Measurements from ENCODE around the gene MEIS2.

MEIS2 gene

GRCh38 chr15:37100109-37100965 is at the start of gene MEIS2:
Gene MEIS2, minus strand, starts transcription at chr15:37100549. Its CDS starts 1,083 bp downstream, at chr15:37099466.
- DNase-seq (ENCODE audit: low read depth in 2 of 2), result no peak

GRCh38 chr15:37149146-37149545 is 48.8 kb upstream of the MEIS2 start:
- DNase-seq (ENCODE audit: low read depth in 2 of 2), result no peak

- DNase-seq (ENCODE audit: low read depth in 2 of 2), result no peak
These were observed 48.4 kb upstream of the MEIS2 start for GRCh38 chr15:37148714-37149113.

GRCh38 chr15:37143351-37143750 is 43.0 kb upstream of the MEIS2 start:
- no peak for DNase-seq (ENCODE audit: low read depth in 2 of 2)

- DNase-seq (ENCODE audit: low read depth in 2 of 2), result no peak
These were observed 42.0 kb upstream of the MEIS2 start for GRCh38 chr15:37142371-37142770.

- DNase-seq (ENCODE audit: low read depth in 2 of 2), result no peak
These were observed 40.2 kb upstream of the MEIS2 start for GRCh38 chr15:37140531-37141058.

GRCh38 chr15:37138591-37139215 is 38.4 kb upstream of the MEIS2 start:
- DNase-seq (ENCODE audit: low read depth in 2 of 2), result no peak

GRCh38 chr15:37137221-37137620 is 36.9 kb upstream of the MEIS2 start:
- no peak for DNase-seq (ENCODE audit: low read depth in 2 of 2)

GRCh38 chr15:37136666-37137065 is 36.3 kb upstream of the MEIS2 start:
- DNase-seq (ENCODE audit: low read depth in 2 of 2), result no peak

GRCh38 chr15:37135225-37135624 is 34.9 kb upstream of the MEIS2 start:
- DNase-seq (ENCODE audit: low read depth in 2 of 2), result no peak

- DNase-seq (ENCODE audit: low read depth in 2 of 2), result no peak
These were observed 34.4 kb upstream of the MEIS2 start for GRCh38 chr15:37134699-37135131.

GRCh38 chr15:37134244-37134643 is 33.9 kb upstream of the MEIS2 start:
- DNase-seq (ENCODE audit: low read depth in 2 of 2), result no peak

- no peak for DNase-seq (ENCODE audit: low read depth in 2 of 2)
These were observed 33.3 kb upstream of the MEIS2 start for GRCh38 chr15:37133602-37134001.

- DNase-seq (ENCODE audit: low read depth in 2 of 2), result no peak
These were observed 32.6 kb upstream of the MEIS2 start for GRCh38 chr15:37132826-37133417.

- no peak for DNase-seq (ENCODE audit: low read depth in 2 of 2)
These were observed 31.3 kb upstream of the MEIS2 start for GRCh38 chr15:37131621-37132020.

GRCh38 chr15:37130356-37130755 is 30.0 kb upstream of the MEIS2 start:
- no peak for DNase-seq (ENCODE audit: low read depth in 2 of 2)

- DNase-seq (ENCODE audit: low read depth in 2 of 2), result no peak
These were observed 24.8 kb upstream of the MEIS2 start for GRCh38 chr15:37125143-37125542.

GRCh38 chr15:37124331-37124730 is 24.0 kb upstream of the MEIS2 start:
- no peak for DNase-seq (ENCODE audit: low read depth in 2 of 2)

- DNase-seq (ENCODE audit: low read depth in 2 of 2), result no peak
These were observed 22.4 kb upstream of the MEIS2 start for GRCh38 chr15:37122703-37123102.

GRCh38 chr15:37121492-37121891 is 21.1 kb upstream of the MEIS2 start:
- no peak for DNase-seq (ENCODE audit: low read depth in 2 of 2)

GRCh38 chr15:37117030-37117429 is 16.7 kb upstream of the MEIS2 start:
- DNase-seq (ENCODE audit: low read depth in 2 of 2), result no peak

- DNase-seq (ENCODE audit: low read depth in 2 of 2), result no peak
These were observed 15.2 kb upstream of the MEIS2 start for GRCh38 chr15:37115538-37115937.

Measured in stimulated activated CD4-positive, alpha-beta T cell treated with anti-CD3 and anti-CD28 coated beads, Interleukin-1b, Interleukin-23, amount 100 ng/mL, for 4 hours (primary cell).